ENCODE results near the gene RFNG. TPM values are rescaled to one million over a fixed set of nuclear protein-coding genes. Genes with fewer than 3 reads are reported as not detected.

RFNG gene
- total and polyA plus RNA-seq, 2 of the 13 experiments (the other 11 are each of a cell fraction or from before 2014, with no cell fraction given), result 61.4 to 64.0 TPM

DNA sequence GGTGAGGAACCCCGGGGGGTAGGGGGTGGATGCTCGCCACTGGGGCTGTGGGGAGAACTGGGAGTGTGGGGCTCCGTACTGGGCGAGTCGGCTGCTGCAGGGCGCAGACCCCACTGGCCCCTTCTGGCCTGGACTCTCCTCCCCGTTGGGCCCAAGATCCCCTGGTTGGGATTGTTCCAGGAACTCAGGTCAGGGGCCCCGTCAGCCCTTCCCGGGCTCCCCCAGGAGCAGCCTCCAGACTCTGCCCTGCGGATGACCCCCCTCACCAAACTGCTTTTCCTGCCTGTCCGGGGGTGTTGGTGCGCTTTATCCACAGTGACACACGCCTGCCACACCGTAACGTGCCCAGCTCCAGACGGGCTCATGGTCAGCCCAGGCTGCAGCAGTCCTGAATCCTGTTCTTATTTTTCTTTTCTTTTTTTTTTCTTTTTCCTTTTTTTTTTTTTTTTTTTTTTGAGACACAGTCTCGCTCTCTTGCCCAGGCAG is 50.0 kb downstream of the RFNG start (continued):
- TF ChIP-seq, protein P1, sequence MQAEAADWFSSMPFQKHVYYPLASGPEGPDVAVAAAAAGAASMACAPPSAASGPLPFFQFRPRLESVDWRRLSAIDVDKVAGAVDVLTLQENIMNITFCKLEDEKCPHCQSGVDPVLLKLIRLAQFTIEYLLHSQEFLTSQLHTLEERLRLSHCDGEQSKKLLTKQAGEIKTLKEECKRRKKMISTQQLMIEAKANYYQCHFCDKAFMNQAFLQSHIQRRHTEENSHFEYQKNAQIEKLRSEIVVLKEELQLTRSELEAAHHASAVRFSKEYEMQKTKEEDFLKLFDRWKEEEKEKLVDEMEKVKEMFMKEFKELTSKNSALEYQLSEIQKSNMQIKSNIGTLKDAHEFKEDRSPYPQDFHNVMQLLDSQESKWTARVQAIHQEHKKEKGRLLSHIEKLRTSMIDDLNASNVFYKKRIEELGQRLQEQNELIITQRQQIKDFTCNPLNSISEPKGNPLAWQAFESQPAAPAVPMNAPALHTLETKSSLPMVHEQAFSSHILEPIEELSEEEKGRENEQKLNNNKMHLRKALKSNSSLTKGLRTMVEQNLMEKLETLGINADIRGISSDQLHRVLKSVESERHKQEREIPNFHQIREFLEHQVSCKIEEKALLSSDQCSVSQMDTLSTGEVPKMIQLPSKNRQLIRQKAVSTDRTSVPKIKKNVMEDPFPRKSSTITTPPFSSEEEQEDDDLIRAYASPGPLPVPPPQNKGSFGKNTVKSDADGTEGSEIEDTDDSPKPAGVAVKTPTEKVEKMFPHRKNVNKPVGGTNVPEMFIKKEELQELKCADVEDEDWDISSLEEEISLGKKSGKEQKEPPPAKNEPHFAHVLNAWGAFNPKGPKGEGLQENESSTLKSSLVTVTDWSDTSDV (CRISPR knock-in tag; IDR thresholded peaks at IDR 0.05), result peak; percentile 83; the same call in 1 of the 2 replicates
- TF ChIP-seq ZMYM2 (CRISPR knock-in tag; IDR thresholded peaks at IDR 0.05) (no peak), SETDB1 (CRISPR knock-in tag; IDR thresholded peaks at IDR 0.05; ENCODE audit: borderline replicate concordance) (no peak), HOXD1 (CRISPR knock-in tag; IDR thresholded peaks at IDR 0.05) (no peak), CCAR2 (optimal IDR thresholded peaks at IDR 0.05; ENCODE audit: low read depth, low read length) (no peak), ZNF564 (CRISPR knock-in tag; IDR thresholded peaks at IDR 0.05) (peak; percentile 34; the same call in 1 of the 2 replicates), CHD4 (IDR thresholded peaks at IDR 0.05; ENCODE audit: borderline replicate concordance, low read length) (no peak), NR2F6 (IDR thresholded peaks at IDR 0.05) (no peak), NR2F6 (CRISPR knock-in tag; IDR thresholded peaks at IDR 0.05) (no peak), YEATS2 (CRISPR knock-in tag; IDR thresholded peaks at IDR 0.05; ENCODE audit: borderline replicate concordance) (no peak), ZNF20 (CRISPR knock-in tag; IDR thresholded peaks at IDR 0.05) (no peak), MTF2 (CRISPR knock-in tag; IDR thresholded peaks at IDR 0.05; ENCODE audit: borderline replicate concordance) (no peak), TBL1XR1 (IDR thresholded peaks at IDR 0.05; ENCODE audit: borderline replicate concordance, low read length, partially characterized antibody) (no peak)
- TF ChIP-seq, protein P2, sequence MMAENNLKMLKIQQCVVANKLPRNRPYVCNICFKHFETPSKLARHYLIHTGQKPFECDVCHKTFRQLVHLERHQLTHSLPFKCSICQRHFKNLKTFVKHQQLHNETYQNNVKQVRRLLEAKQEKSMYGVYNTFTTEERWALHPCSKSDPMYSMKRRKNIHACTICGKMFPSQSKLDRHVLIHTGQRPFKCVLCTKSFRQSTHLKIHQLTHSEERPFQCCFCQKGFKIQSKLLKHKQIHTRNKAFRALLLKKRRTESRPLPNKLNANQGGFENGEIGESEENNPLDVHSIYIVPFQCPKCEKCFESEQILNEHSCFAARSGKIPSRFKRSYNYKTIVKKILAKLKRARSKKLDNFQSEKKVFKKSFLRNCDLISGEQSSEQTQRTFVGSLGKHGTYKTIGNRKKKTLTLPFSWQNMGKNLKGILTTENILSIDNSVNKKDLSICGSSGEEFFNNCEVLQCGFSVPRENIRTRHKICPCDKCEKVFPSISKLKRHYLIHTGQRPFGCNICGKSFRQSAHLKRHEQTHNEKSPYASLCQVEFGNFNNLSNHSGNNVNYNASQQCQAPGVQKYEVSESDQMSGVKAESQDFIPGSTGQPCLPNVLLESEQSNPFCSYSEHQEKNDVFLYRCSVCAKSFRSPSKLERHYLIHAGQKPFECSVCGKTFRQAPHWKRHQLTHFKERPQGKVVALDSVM (CRISPR knock-in tag; IDR thresholded peaks at IDR 0.05), result no peak
- TF ChIP-seq, protein P3, sequence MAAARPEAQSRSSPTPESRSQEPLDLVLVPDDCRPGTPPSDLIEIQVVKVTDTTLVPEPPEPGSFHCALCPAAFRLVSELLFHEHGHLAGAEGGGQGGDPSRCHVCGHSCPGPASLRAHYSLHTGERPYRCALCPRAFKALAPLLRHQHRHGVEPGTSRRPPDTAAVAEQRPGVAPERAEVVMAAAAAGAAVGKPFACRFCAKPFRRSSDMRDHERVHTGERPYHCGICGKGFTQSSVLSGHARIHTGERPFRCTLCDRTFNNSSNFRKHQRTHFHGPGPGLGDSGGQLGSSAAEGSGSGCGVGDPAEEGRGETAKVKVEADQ (CRISPR knock-in tag; IDR thresholded peaks at IDR 0.05; ENCODE audit: borderline replicate concordance), result no peak
- TF ChIP-seq, protein P4, sequence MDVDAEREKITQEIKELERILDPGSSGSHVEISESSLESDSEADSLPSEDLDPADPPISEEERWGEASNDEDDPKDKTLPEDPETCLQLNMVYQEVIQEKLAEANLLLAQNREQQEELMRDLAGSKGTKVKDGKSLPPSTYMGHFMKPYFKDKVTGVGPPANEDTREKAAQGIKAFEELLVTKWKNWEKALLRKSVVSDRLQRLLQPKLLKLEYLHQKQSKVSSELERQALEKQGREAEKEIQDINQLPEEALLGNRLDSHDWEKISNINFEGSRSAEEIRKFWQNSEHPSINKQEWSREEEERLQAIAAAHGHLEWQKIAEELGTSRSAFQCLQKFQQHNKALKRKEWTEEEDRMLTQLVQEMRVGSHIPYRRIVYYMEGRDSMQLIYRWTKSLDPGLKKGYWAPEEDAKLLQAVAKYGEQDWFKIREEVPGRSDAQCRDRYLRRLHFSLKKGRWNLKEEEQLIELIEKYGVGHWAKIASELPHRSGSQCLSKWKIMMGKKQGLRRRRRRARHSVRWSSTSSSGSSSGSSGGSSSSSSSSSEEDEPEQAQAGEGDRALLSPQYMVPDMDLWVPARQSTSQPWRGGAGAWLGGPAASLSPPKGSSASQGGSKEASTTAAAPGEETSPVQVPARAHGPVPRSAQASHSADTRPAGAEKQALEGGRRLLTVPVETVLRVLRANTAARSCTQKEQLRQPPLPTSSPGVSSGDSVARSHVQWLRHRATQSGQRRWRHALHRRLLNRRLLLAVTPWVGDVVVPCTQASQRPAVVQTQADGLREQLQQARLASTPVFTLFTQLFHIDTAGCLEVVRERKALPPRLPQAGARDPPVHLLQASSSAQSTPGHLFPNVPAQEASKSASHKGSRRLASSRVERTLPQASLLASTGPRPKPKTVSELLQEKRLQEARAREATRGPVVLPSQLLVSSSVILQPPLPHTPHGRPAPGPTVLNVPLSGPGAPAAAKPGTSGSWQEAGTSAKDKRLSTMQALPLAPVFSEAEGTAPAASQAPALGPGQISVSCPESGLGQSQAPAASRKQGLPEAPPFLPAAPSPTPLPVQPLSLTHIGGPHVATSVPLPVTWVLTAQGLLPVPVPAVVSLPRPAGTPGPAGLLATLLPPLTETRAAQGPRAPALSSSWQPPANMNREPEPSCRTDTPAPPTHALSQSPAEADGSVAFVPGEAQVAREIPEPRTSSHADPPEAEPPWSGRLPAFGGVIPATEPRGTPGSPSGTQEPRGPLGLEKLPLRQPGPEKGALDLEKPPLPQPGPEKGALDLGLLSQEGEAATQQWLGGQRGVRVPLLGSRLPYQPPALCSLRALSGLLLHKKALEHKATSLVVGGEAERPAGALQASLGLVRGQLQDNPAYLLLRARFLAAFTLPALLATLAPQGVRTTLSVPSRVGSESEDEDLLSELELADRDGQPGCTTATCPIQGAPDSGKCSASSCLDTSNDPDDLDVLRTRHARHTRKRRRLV (CRISPR knock-in tag; IDR thresholded peaks at IDR 0.05), result no peak
